Stimulated activated naive CD8-positive, alpha-beta T cell treated with anti-CD3 and anti-CD28 coated beads, Interleukin-15, Interleukin-2, amounts not matched to agents 100 ng/mL and 50 ng/mL, for 24 hours (primary cell): ENCODE results near the gene HSPG2.

Source experiments
- H3K27ac Mint-ChIP-seq: one replicate; pipeline ENCODE4 v1.8.0; 2021; ENCODE audit warnings: mild to moderate bottlenecking, mixed read lengths
- H3K27me3 Mint-ChIP-seq: one replicate; pipeline ENCODE4 v1.8.0; 2021; ENCODE audit warnings: mixed read lengths
- H3K36me3 Mint-ChIP-seq: one replicate; pipeline ENCODE4 v1.8.0; 2021; ENCODE audit warnings: low read depth, mixed read lengths
- H3K4me1 Mint-ChIP-seq: one replicate; pipeline ENCODE4 v1.8.0; 2021; ENCODE audit warnings: low read depth, mixed read lengths
- H3K4me3 Mint-ChIP-seq: one replicate; pipeline ENCODE4 v1.8.0; 2021; ENCODE audit warnings: mild to moderate bottlenecking, mixed read lengths
- H3K9me3 Mint-ChIP-seq: one replicate; pipeline ENCODE4 v1.8.0; 2021; ENCODE audit warnings: mixed read lengths

The HSPG2 gene

GRCh38 chr1:21891621-21892479 lies 45.3 kb downstream of the HSPG2 start:
- H3K27ac Mint-ChIP-seq: no peak overlapping the region
- no peaks in the 10 kb centered on the region for H3K9me3 Mint-ChIP-seq
- no peaks in the 10 kb centered on the region for H3K27me3 Mint-ChIP-seq
- no peak overlapping the region for H3K4me3 Mint-ChIP-seq
- H3K36me3 Mint-ChIP-seq: no peaks in the 10 kb centered on the region
- H3K4me1 Mint-ChIP-seq: no peaks in the 10 kb centered on the region

GRCh38 chr1:21891081-21891480 lies 46.0 kb downstream of the HSPG2 start:
- Mint-ChIP-seq H3K27ac (no peak overlapping the region), H3K27me3 (no peaks in the 10 kb centered on the region), H3K4me3 (no peak overlapping the region), H3K9me3 (no peaks in the 10 kb centered on the region), H3K4me1 (no peaks in the 10 kb centered on the region), H3K36me3 (no peaks in the 10 kb centered on the region)

- H3K4me3 Mint-ChIP-seq: no peak overlapping the region
- H3K4me1 Mint-ChIP-seq: no peaks in the 10 kb centered on the region
- no peak overlapping the region for H3K27ac Mint-ChIP-seq
- no peaks in the 10 kb centered on the region for H3K27me3 Mint-ChIP-seq
- no peaks in the 10 kb centered on the region for H3K36me3 Mint-ChIP-seq
- no peaks in the 10 kb centered on the region for H3K9me3 Mint-ChIP-seq
Observed at GRCh38 chr1:21888500-21888899, 48.6 kb downstream of the HSPG2 start.

- no peak overlapping the region for H3K4me3 Mint-ChIP-seq
Observed at GRCh38 chr1:21887796-21888195, 49.3 kb downstream of the HSPG2 start.

GRCh38 chr1:21887216-21887736 lies 49.8 kb downstream of the HSPG2 start:
- Mint-ChIP-seq H3K9me3 (no peaks in the 10 kb centered on the region), H3K4me1 (no peaks in the 10 kb centered on the region), H3K4me3 (no peak overlapping the region), H3K36me3 (no peaks in the 10 kb centered on the region), H3K27me3 (no peaks in the 10 kb centered on the region), H3K27ac (no peak overlapping the region)

More at GRCh38 chr1:21887796-21888195, 49.3 kb downstream of the HSPG2 start:
- Mint-ChIP-seq H3K9me3 (no peaks in the 10 kb centered on the region), H3K27me3 (no peaks in the 10 kb centered on the region), H3K36me3 (no peaks in the 10 kb centered on the region), H3K27ac (no peak overlapping the region), H3K4me1 (no peaks in the 10 kb centered on the region)

GRCh38 chr1:21886486-21887215 lies 50.5 kb downstream of the HSPG2 start:
- H3K4me1 Mint-ChIP-seq: no peaks in the 10 kb centered on the region
- no peaks in the 10 kb centered on the region for H3K9me3 Mint-ChIP-seq
- H3K27ac Mint-ChIP-seq: no peak overlapping the region
- H3K36me3 Mint-ChIP-seq: no peaks in the 10 kb centered on the region
- H3K27me3 Mint-ChIP-seq: no peaks in the 10 kb centered on the region
- H3K4me3 Mint-ChIP-seq: no peak overlapping the region

- no peak overlapping the region for H3K4me3 Mint-ChIP-seq
- H3K27me3 Mint-ChIP-seq: no peaks in the 10 kb centered on the region
- no peak overlapping the region for H3K27ac Mint-ChIP-seq
- H3K36me3 Mint-ChIP-seq: no peaks in the 10 kb centered on the region
- no peaks in the 10 kb centered on the region for H3K9me3 Mint-ChIP-seq
- no peaks in the 10 kb centered on the region for H3K4me1 Mint-ChIP-seq
Observed at GRCh38 chr1:21885236-21886037, 51.7 kb downstream of the HSPG2 start.

GRCh38 chr1:21884456-21885235 lies 52.5 kb downstream of the HSPG2 start:
- Mint-ChIP-seq H3K4me1 (no peaks in the 10 kb centered on the region), H3K36me3 (no peaks in the 10 kb centered on the region), H3K27me3 (no peaks in the 10 kb centered on the region), H3K9me3 (no peaks in the 10 kb centered on the region), H3K4me3 (no peak overlapping the region), H3K27ac (no peak overlapping the region)

- no peak overlapping the region for H3K4me3 Mint-ChIP-seq
- H3K4me1 Mint-ChIP-seq: no peaks in the 10 kb centered on the region
- no peaks in the 10 kb centered on the region for H3K27me3 Mint-ChIP-seq
- no peak overlapping the region for H3K27ac Mint-ChIP-seq
- no peaks in the 10 kb centered on the region for H3K36me3 Mint-ChIP-seq
- no peaks in the 10 kb centered on the region for H3K9me3 Mint-ChIP-seq
Observed at GRCh38 chr1:21882721-21883415, 54.2 kb downstream of the HSPG2 start.

- H3K9me3 Mint-ChIP-seq: no peaks in the 10 kb centered on the region
- no peaks in the 10 kb centered on the region for H3K27me3 Mint-ChIP-seq
- no peaks in the 10 kb centered on the region for H3K4me1 Mint-ChIP-seq
- H3K36me3 Mint-ChIP-seq: no peaks in the 10 kb centered on the region
- H3K4me3 Mint-ChIP-seq: no peak overlapping the region
- no peak overlapping the region for H3K27ac Mint-ChIP-seq
Observed at GRCh38 chr1:21881250-21881649, 55.9 kb downstream of the HSPG2 start.

- Mint-ChIP-seq H3K27me3 (no peaks in the 10 kb centered on the region), H3K27ac (no peak overlapping the region), H3K36me3 (no peaks in the 10 kb centered on the region), H3K4me1 (no peaks in the 10 kb centered on the region), H3K9me3 (no peaks in the 10 kb centered on the region), H3K4me3 (no peak overlapping the region)
Observed at GRCh38 chr1:21880619-21880970, 56.5 kb downstream of the HSPG2 start.

- H3K9me3 Mint-ChIP-seq: no peaks in the 10 kb centered on the region
- no peaks in the 10 kb centered on the region for H3K4me1 Mint-ChIP-seq
- H3K27me3 Mint-ChIP-seq: no peaks in the 10 kb centered on the region
- H3K4me3 Mint-ChIP-seq: no peak overlapping the region
- no peaks in the 10 kb centered on the region for H3K36me3 Mint-ChIP-seq
- no peak overlapping the region for H3K27ac Mint-ChIP-seq
Observed at GRCh38 chr1:21879928-21880618, 57.0 kb downstream of the HSPG2 start.

GRCh38 chr1:21878840-21879478 lies 58.2 kb downstream of the HSPG2 start:
- H3K4me3 Mint-ChIP-seq: no peak overlapping the region
- H3K27ac Mint-ChIP-seq: no peak overlapping the region
- H3K4me1 Mint-ChIP-seq: no peaks in the 10 kb centered on the region
- no peaks in the 10 kb centered on the region for H3K9me3 Mint-ChIP-seq
- no peaks in the 10 kb centered on the region for H3K27me3 Mint-ChIP-seq
- no peaks in the 10 kb centered on the region for H3K36me3 Mint-ChIP-seq
